ENCODE data around the gene PARD6G.
A peak's percentile ranks its signal among the peaks of the same experiment; 100 is the strongest.

GRCh38 chr18:80247393-80247841, at the start of gene PARD6G:
- TF ChIP-seq, protein P1, sequence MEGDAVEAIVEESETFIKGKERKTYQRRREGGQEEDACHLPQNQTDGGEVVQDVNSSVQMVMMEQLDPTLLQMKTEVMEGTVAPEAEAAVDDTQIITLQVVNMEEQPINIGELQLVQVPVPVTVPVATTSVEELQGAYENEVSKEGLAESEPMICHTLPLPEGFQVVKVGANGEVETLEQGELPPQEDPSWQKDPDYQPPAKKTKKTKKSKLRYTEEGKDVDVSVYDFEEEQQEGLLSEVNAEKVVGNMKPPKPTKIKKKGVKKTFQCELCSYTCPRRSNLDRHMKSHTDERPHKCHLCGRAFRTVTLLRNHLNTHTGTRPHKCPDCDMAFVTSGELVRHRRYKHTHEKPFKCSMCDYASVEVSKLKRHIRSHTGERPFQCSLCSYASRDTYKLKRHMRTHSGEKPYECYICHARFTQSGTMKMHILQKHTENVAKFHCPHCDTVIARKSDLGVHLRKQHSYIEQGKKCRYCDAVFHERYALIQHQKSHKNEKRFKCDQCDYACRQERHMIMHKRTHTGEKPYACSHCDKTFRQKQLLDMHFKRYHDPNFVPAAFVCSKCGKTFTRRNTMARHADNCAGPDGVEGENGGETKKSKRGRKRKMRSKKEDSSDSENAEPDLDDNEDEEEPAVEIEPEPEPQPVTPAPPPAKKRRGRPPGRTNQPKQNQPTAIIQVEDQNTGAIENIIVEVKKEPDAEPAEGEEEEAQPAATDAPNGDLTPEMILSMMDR (IDR thresholded peaks at IDR 0.05): no peak
- TF ChIP-seq POLR2A (IDR thresholded peaks at IDR 0.05): peak in 1 of 4 donors; percentile 10
